ENCODE data around the gene KHSRP.

GRCh38 chr19:6394831-6395230 lies 29.8 kb downstream of the KHSRP start:
- TF ChIP-seq CTCF (IDR thresholded peaks at IDR 0.05): no peak
- TF ChIP-seq POLR2A (IDR thresholded peaks at IDR 0.05): no peak
